Sigmoid colon (tissue), 7 donors: ENCODE results near the gene UNC93B1. TPM values are rescaled to one million over a fixed set of nuclear protein-coding genes. Genes with fewer than 3 reads are reported as not detected.

Experiments used
- DNase-seq: peaks from one replicate; pipeline ENCODE4 v3.0.0-alpha.2; 2019
- H3K27ac ChIP-seq, 4 donors: fragments of 200-600 bp; sonication (generic); one replicate each; pipeline ENCODE4 v1.5.1; 2016 to 2019; ENCODE audit warnings: mild to moderate bottlenecking in 1 of 4
- H3K27me3 ChIP-seq, 3 donors: fragments of 200-600 bp; sonication (generic); one replicate each; pipeline ENCODE4 v1.5.1; 2019; ENCODE audit warnings: mild to moderate bottlenecking in 1 of 3
- H3K36me3 ChIP-seq, 4 donors: fragments of 200-600 bp; sonication (generic); one replicate each; pipeline ENCODE4 v1.5.1; 2016 to 2019
- H3K4me1 ChIP-seq, 4 donors: fragments of 200-600 bp; sonication (generic); one replicate each; pipeline ENCODE4 v1.5.1; 2017 to 2019
- H3K4me3 ChIP-seq, 4 donors: fragments of 200-600 bp; sonication (generic); one replicate each; pipeline ENCODE4 v1.5.1; 2017 to 2019; ENCODE audit warnings: mild to moderate bottlenecking in 2 of 4, moderate library complexity in 1 of 4
- H3K9me3 ChIP-seq, 4 donors: fragments of 200-600 bp in 3 of 4; sonication (generic) in 3 of 4; one replicate each; pipeline versions ENCODE4 v1.5.1 to v1.6.1; 2013 to 2019
- CTCF ChIP-seq, 4 experiments: fragments of 450-650 bp in 3 of 4; fragments of 200-600 bp in 1 of 4; IDR thresholded peaks; one replicate each; pipeline ENCODE4 v1.5.1; 2016 to 2019; ENCODE audit warnings: antibody characterized with exemption in 4 of 4, mild to moderate bottlenecking in 3 of 4, moderate library complexity in 2 of 4
- EP300 ChIP-seq, 4 donors: sonication (generic); formaldehyde crosslinking; IDR thresholded peaks; one replicate each; pipeline ENCODE4 v1.6.1; 2017; ENCODE audit warnings: antibody characterized with exemption in 4 of 4
- POLR2A ChIP-seq, 2 donors: fragments of 450-650 bp; IDR thresholded peaks; one replicate each; pipeline ENCODE4 v1.6.1; 2016; ENCODE audit warnings: antibody characterized with exemption in 2 of 2, mild to moderate bottlenecking in 2 of 2, moderate library complexity in 2 of 2
- POLR2AphosphoS5 ChIP-seq, 4 donors: sonication (generic); formaldehyde crosslinking; IDR thresholded peaks; one replicate each; pipeline ENCODE4 v1.6.1; 2017; ENCODE audit warnings: antibody characterized with exemption in 4 of 4
- WGBS, 2 donors: extraction: QIAGEN DNeasy Blood & Tissue Kit; methylation state at CpG; one replicate each; pipeline ENCODE4 v1.1.7; 2013; 5-methylcytosine and 5-hydroxymethylcytosine counted together
- intact Hi-C: fragments of 100-400 bp; cut with DNase I; formaldehyde crosslinking; loops from one replicate; pipeline ENCODE4 v1.15.1; 2023
- polyA plus RNA-seq, 3 donors: library from polyadenylated mRNA; stranded (reverse); fragments of 200-250 nt; gene quantifications; one replicate each; pipeline ENCODE4 v1.2.3, GENCODE V29; 2013
- total RNA-seq, 4 donors: library from RNA; depleted of rRNA; stranded (reverse); fragments of >200 nt; gene quantifications; one replicate each; pipeline ENCODE4 v1.1.0, GENCODE V29; 2016
- donor health status: healthy with polysubstance abuse.
- donor health status: Bipolar disorder and iron deficiency.
- donor health status: healthy.

UNC93B1 gene
- total and polyA plus RNA-seq, 7 donors: 11.4 to 52.7 (median 25.0) TPM

DNA sequence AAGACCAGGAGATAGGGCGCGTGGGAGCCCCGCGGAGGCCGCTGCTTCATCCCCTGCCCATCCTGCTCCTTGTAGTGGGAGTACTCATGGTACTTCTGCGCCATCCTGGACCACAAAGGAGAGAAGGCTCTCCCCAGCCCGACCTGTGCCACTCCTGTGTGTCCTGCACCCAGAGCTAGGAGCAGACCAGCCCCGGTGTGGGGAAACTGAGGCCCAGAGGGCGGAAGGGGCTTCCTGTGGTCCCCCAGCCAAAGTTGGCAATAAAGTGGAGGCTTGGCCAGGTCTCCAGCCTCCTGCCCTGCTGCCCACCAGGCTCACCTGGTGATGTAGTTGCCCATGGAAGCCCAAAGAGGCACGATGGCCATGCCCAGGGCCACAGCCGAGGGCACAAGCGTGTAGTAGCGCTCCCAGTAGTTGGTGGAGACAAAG, 4.7 kb downstream of the UNC93B1 start:
- TF ChIP-seq CTCF (IDR thresholded peaks at IDR 0.05) (no peak), POLR2A (IDR thresholded peaks at IDR 0.05) (no peak), EP300 (IDR thresholded peaks at IDR 0.05) (no peak), POLR2AphosphoS5 (IDR thresholded peaks at IDR 0.05) (no peak)
- no peak overlapping the region for H3K4me3 ChIP-seq
- no peak overlapping the region for H3K27ac ChIP-seq
- DNase-seq: no peak
- H3K36me3 ChIP-seq: no peaks in the 10 kb centered on the region
- WGBS, 2 donors: 97% methylated on average over 13 of the region's 13 CpGs
- peaks cover 0 to 22% (median 7%) of the 10 kb centered on the region in 4 donors for H3K4me1 ChIP-seq
- no peaks in the 10 kb centered on the region for H3K9me3 ChIP-seq
- no peaks in the 10 kb centered on the region for H3K27me3 ChIP-seq
- intact Hi-C loops: no loop called here

GRCh38 chr11:67998150-67999045, 5.5 kb downstream of the UNC93B1 start:
- Histone ChIP-seq H3K27me3 (no peaks in the 10 kb centered on the region), H3K4me3 (no peak overlapping the region), H3K36me3 (no peaks in the 10 kb centered on the region), H3K4me1 (peaks cover 0 to 16% (median 3%) of the 10 kb centered on the region in 4 donors), H3K9me3 (no peaks in the 10 kb centered on the region), H3K27ac (no peak overlapping the region)
- intact Hi-C loops: no loop called here
- TF ChIP-seq EP300 (IDR thresholded peaks at IDR 0.05) (no peak), CTCF (IDR thresholded peaks at IDR 0.05) (no peak), POLR2AphosphoS5 (IDR thresholded peaks at IDR 0.05) (no peak), POLR2A (IDR thresholded peaks at IDR 0.05) (no peak)
- DNase-seq: no peak
- 74 to 89% methylated on average over 9 of the region's 9 CpGs for WGBS, 2 donors

GRCh38 chr11:67997475-67997921, 6.4 kb downstream of the UNC93B1 start:
- TF ChIP-seq CTCF (IDR thresholded peaks at IDR 0.05) (no peak), EP300 (IDR thresholded peaks at IDR 0.05) (no peak), POLR2A (IDR thresholded peaks at IDR 0.05) (no peak)
- DNase-seq: no peak
- WGBS, 2 donors: 77 to 90% methylated on average over 29 of the region's 29 CpGs
- peaks cover 0 to 10% (median 0%) of the 10 kb centered on the region in 4 donors for H3K4me1 ChIP-seq
- no peak overlapping the region for H3K27ac ChIP-seq
- no peaks in the 10 kb centered on the region for H3K9me3 ChIP-seq
- no peak overlapping the region for H3K4me3 ChIP-seq
- intact Hi-C loops: no loop called here
- no peaks in the 10 kb centered on the region for H3K36me3 ChIP-seq
- H3K27me3 ChIP-seq: no peaks in the 10 kb centered on the region

DNA sequence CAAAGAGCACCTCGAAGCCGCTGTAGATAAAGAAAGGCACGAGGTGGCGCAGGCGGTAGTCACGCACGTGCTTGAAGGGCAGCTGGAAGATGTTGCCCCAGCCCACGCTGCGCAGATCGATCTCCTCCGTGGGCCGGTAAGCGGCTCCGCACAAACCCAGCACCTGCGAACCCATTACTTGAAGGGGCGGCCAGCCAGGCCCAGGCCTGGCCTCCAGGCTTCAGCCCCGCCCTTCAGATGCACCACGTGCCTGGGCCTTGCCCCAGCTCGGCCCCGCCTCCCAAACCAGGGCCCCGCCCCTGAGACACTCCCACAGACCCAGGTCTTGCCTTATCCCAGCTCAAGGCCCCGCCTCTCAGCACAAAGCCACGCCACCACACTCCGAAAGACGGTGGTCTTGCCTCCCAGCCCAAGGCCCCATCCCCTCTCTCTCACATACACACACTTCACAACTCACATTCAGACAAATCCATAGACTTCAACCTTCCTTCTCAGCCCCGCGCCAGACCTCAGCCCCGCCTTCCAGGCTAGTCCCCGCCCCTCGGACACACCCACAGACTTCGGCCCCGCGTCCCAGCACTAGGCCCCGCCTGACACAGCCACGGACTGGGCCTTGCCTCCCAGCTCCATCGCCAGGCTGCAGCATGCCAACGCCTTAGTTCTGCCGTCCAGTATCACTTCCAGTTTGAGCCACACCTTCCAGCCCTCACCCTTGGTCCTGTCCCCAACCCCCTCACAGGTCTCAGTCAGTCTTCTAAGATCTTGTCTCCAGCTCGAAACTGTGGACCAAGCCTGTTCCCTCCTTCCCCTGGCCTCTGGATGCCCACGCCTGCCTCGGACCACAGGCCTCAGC, 7.0 kb downstream of the UNC93B1 start:
- no peaks in the 10 kb centered on the region for H3K36me3 ChIP-seq
- H3K4me3 ChIP-seq: no peak overlapping the region
- H3K27ac ChIP-seq: no peak overlapping the region
- peaks cover 0 to 1% (median 0%) of the 10 kb centered on the region in 3 donors for H3K27me3 ChIP-seq
- TF ChIP-seq CTCF (IDR thresholded peaks at IDR 0.05) (no peak), POLR2AphosphoS5 (IDR thresholded peaks at IDR 0.05) (no peak), EP300 (IDR thresholded peaks at IDR 0.05) (no peak), POLR2A (IDR thresholded peaks at IDR 0.05) (no peak)
- peaks cover 0 to 10% (median under 1%) of the 10 kb centered on the region in 4 donors for H3K4me1 ChIP-seq
- WGBS, 2 donors: 56 to 72% methylated on average over 41 of the region's 41 CpGs
- no peaks in the 10 kb centered on the region for H3K9me3 ChIP-seq
- no peak for DNase-seq
- intact Hi-C loops: no loop called here
